ENCODE results near the gene PCDHB5.
"Not testable (repeated sequence)": the region's sequence is repeated elsewhere in the genome, so short reads cannot be mapped to it uniquely, and the experiment has no call there.

PCDHB5 gene

DNA sequence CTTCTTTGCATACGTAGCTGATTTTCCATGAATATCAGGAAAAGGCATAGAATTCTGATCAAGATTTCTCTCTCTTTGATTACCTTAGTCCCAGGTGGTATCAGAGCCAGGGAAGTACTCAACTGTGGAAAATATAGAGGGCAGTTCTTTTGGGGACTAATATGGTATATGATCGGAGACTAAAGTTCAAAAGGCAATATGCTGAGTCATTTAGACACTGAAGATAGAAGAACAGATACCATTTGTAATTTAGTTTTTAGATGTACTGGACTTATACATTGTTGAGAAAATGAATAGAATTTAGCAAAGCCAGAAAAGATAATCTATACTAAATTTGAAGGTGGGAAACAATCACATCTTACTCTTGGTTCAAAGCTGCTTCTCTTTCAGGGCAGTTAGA, 29.7 kb upstream of the PCDHB5 start:
- H3K4me3 ChIP-seq (ENCODE audit: low read depth, low read length), result no peak overlapping the region
- no peak for TF ChIP-seq CTCF (IDR thresholded peaks at IDR 0.05; ENCODE audit: low read depth, low read length)
- no peak for TF ChIP-seq POLR2A (IDR thresholded peaks at IDR 0.05; ENCODE audit: extremely low read depth, insufficient read length)
- TF ChIP-seq MYC (IDR thresholded peaks at IDR 0.05; ENCODE audit: low read depth, low read length), result no peak
- TF ChIP-seq, protein P1, sequence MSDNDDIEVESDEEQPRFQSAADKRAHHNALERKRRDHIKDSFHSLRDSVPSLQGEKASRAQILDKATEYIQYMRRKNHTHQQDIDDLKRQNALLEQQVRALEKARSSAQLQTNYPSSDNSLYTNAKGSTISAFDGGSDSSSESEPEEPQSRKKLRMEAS (IDR thresholded peaks at IDR 0.05; ENCODE audit: low read depth, low read length), result no peak
- DNase-seq (ENCODE audit: low read depth), result no peak

DNA sequence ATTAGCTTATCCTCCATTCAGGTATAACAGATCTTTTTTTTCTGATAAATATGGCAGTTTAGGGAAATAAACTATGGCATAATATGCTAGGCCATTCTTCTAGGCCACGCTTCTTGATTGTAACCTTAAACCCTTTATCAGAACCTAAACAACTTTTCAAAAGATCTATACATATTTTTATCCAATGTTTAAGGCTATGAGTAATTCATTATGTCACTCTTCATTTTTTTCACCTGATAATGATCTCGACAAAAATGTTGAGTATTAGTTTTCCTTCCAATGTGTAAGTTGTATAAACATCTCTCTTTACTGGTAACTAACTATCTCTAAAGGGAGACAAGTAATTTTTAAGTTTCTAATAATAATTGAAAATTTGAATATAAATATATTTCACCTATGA, 15.8 kb upstream of the PCDHB5 start:
- no peak overlapping the region for H3K4me3 ChIP-seq (ENCODE audit: low read depth, low read length)
- DNase-seq (ENCODE audit: low read depth), result no peak
- TF ChIP-seq, protein P1 (IDR thresholded peaks at IDR 0.05; ENCODE audit: low read depth, low read length), result no peak
- no peak for TF ChIP-seq POLR2A (IDR thresholded peaks at IDR 0.05; ENCODE audit: extremely low read depth, insufficient read length)
- no peak for TF ChIP-seq MYC (IDR thresholded peaks at IDR 0.05; ENCODE audit: low read depth, low read length)
- no peak for TF ChIP-seq CTCF (IDR thresholded peaks at IDR 0.05; ENCODE audit: low read depth, low read length)

- TF ChIP-seq CTCF (IDR thresholded peaks at IDR 0.05; ENCODE audit: low read depth, low read length) (no peak), MYC (IDR thresholded peaks at IDR 0.05; ENCODE audit: low read depth, low read length) (no peak), POLR2A (IDR thresholded peaks at IDR 0.05; ENCODE audit: extremely low read depth, insufficient read length) (no peak)
- TF ChIP-seq, protein P1 (IDR thresholded peaks at IDR 0.05; ENCODE audit: low read depth, low read length), result no peak
- H3K4me3 ChIP-seq (ENCODE audit: low read depth, low read length), result no peak within 1 kb of the TSS
- DNase-seq (ENCODE audit: low read depth), result peak; percentile 2
Observed at GRCh38 chr5:141121563-141121962, 13.4 kb upstream of the PCDHB5 start, which contains the start of gene PCDHB4. TSS of gene PCDHB4 (plus strand) at chr5:141121818. CDS start at chr5:141121999, 181 bp downstream.

DNA sequence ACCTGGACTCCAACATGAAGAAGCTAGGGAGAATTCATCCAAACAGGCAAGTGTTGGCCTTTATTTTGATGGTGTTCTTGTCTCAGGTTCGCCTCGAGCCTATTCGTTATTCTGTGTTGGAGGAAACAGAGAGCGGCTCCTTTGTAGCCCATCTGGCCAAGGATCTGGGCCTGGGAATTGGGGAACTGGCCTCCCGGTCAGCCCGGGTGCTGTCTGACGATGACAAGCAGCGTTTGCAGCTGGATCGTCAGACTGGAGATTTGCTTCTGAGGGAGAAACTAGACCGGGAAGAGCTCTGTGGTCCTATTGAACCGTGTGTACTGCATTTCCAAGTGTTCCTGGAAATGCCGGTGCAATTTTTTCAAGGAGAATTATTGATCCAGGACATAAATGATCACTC, 13.0 kb upstream of the PCDHB5 start:
- no peak for DNase-seq (ENCODE audit: low read depth)
- TF ChIP-seq CTCF (IDR thresholded peaks at IDR 0.05; ENCODE audit: low read depth, low read length) (no peak), POLR2A (IDR thresholded peaks at IDR 0.05; ENCODE audit: extremely low read depth, insufficient read length) (no peak), MYC (IDR thresholded peaks at IDR 0.05; ENCODE audit: low read depth, low read length) (no peak)
- TF ChIP-seq, protein P1 (IDR thresholded peaks at IDR 0.05; ENCODE audit: low read depth, low read length), result no peak
- no peak overlapping the region for H3K4me3 ChIP-seq (ENCODE audit: low read depth, low read length)

DNA sequence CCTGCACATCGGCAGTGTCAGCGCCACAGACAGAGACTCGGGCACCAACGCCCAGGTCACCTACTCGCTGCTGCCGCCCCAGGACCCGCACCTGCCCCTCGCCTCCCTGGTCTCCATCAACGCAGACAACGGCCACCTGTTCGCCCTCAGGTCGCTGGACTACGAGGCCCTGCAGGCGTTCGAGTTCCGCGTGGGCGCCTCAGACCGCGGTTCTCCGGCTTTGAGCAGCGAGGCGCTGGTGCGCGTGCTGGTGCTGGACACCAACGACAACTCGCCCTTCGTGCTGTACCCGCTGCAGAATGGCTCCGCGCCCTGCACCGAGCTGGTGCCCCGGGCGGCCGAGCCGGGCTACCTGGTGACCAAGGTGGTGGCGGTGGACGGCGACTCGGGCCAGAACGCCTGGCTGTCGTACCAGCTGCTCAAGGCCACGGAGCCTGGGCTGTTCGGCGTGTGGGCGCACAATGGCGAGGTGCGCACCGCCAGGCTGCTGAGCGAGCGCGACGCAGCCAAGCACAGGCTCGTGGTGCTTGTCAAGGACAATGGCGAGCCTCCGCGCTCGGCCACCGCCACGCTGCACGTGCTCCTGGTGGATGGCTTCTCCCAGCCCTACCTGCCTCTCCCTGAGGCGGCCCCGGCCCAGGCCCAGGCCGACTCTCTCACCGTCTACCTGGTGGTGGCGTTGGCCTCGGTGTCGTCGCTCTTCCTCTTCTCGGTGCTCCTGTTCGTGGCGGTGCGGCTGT, 11.4 kb upstream of the PCDHB5 start:
- not testable (repeated sequence) for H3K4me3 ChIP-seq (ENCODE audit: low read depth, low read length)

GRCh38 chr5:141127305-141127704, 7.7 kb upstream of the PCDHB5 start:
- no peak for TF ChIP-seq MYC (IDR thresholded peaks at IDR 0.05; ENCODE audit: low read depth, low read length)
- TF ChIP-seq POLR2A (IDR thresholded peaks at IDR 0.05; ENCODE audit: extremely low read depth, insufficient read length), result no peak
- TF ChIP-seq, protein P1 (IDR thresholded peaks at IDR 0.05; ENCODE audit: low read depth, low read length), result no peak
- no peak for TF ChIP-seq CTCF (IDR thresholded peaks at IDR 0.05; ENCODE audit: low read depth, low read length)
- no peak overlapping the region for H3K4me3 ChIP-seq (ENCODE audit: low read depth, low read length)
- no peak for DNase-seq (ENCODE audit: low read depth)

More for the DNA sequence above, 11.4 kb upstream of the PCDHB5 start:
- DNase-seq (ENCODE audit: low read depth), result not testable (repeated sequence)
